Osteoblast (primary cell): ENCODE data around the gene LTBP1. TPM values are rescaled to one million over a fixed set of nuclear protein-coding genes. Genes with fewer than 3 reads are reported as not detected.

Experiments used
- DNase-seq: peaks from one replicate; pipeline ENCODE4 v3.0.0; 2011; ENCODE audit warnings: low spot score, mixed read lengths; ENCODE audit not compliant: insufficient read length; ENCODE audit errors: missing footprints
- H2AFZ ChIP-seq: 2 replicates; pipeline ENCODE4 v1.6.0; 2011; ENCODE audit warnings: mild to moderate bottlenecking, low read length
- H3K27ac ChIP-seq: 2 replicates; pipeline ENCODE4 v1.5.1; 2011; ENCODE audit warnings: mild to moderate bottlenecking, low read depth, low read length, moderate library complexity
- H3K27me3 ChIP-seq: 2 replicates; pipeline ENCODE4 v1.6.0; 2012; ENCODE audit warnings: mild to moderate bottlenecking, control low read depth, inconsistent platforms, low read length, moderate library complexity; ENCODE audit not compliant: insufficient read depth
- H3K36me3 ChIP-seq: 2 replicates; pipeline ENCODE4 v1.5.1; 2011; ENCODE audit warnings: mild to moderate bottlenecking, low read length, control low read depth, moderate library complexity; ENCODE audit not compliant: insufficient read depth
- H3K4me1 ChIP-seq: 2 replicates; pipeline ENCODE4 v1.5.1; 2011; ENCODE audit warnings: mild to moderate bottlenecking, low read length, control low read depth, moderate library complexity; ENCODE audit not compliant: insufficient read depth
- H3K4me2 ChIP-seq: 2 replicates; pipeline ENCODE4 v1.6.0; 2011; ENCODE audit warnings: mild to moderate bottlenecking, low read length; ENCODE audit not compliant: insufficient read depth
- H3K4me3 ChIP-seq: fragments of 200-600 bp; sonication (generic); 3 replicates; pipeline ENCODE4 v1.5.1; 2012; ENCODE audit warnings: mild to moderate bottlenecking, low read length, inconsistent platforms; ENCODE audit not compliant: insufficient read depth
- H3K79me2 ChIP-seq: 2 replicates; pipeline ENCODE4 v1.6.0; 2012; ENCODE audit warnings: mild to moderate bottlenecking, low read length, control low read depth, inconsistent platforms; ENCODE audit not compliant: insufficient read depth
- H3K9me3 ChIP-seq: 2 replicates; pipeline ENCODE4 v1.5.1; 2011; ENCODE audit warnings: low read depth, low read length, control low read depth
- H4K20me1 ChIP-seq: 2 replicates; pipeline ENCODE4 v1.6.0; 2012; ENCODE audit warnings: mild to moderate bottlenecking, low read length, control low read depth; ENCODE audit not compliant: insufficient read depth
- total RNA-seq: library from RNA; depleted of rRNA; stranded (reverse); fragments of >200 nt; gene quantifications from 2 replicates; pipeline ENCODE4 v1.2.3, GENCODE V29; 2012
- TF ChIP-seq, protein P1 (sequence below): IDR thresholded peaks from 2 replicates; pipeline ENCODE4 v1.5.1; 2011; ENCODE audit warnings: mild to moderate bottlenecking, low read depth, low read length, moderate library complexity; ENCODE audit errors: extremely low read depth

LTBP1 gene
- total RNA-seq, 1 donor = 224 TPM

DNA sequence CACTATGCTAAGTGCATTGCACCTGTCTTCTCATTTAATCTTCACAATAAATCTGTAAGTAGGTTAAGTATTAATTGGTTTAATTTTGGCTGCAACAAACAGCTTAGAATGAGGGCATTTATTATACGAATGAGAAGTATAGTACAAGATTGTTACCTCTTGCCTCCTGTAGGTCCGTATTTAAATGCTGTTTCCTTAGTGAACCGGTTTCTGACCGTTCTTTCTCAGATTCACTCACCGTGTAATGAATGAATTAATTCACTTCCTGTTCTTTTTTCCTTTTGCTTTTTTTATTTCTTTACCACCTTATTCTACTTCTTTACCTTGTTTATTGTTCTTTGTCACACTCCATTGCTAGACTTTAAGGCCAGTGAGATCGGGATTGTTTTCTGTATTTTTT, 375.9 kb downstream of the LTBP1 start:
- H4K20me1 ChIP-seq = no peaks in the 10 kb centered on the region
- no peak overlapping the region for H2AFZ ChIP-seq
- TF ChIP-seq, protein P1, sequence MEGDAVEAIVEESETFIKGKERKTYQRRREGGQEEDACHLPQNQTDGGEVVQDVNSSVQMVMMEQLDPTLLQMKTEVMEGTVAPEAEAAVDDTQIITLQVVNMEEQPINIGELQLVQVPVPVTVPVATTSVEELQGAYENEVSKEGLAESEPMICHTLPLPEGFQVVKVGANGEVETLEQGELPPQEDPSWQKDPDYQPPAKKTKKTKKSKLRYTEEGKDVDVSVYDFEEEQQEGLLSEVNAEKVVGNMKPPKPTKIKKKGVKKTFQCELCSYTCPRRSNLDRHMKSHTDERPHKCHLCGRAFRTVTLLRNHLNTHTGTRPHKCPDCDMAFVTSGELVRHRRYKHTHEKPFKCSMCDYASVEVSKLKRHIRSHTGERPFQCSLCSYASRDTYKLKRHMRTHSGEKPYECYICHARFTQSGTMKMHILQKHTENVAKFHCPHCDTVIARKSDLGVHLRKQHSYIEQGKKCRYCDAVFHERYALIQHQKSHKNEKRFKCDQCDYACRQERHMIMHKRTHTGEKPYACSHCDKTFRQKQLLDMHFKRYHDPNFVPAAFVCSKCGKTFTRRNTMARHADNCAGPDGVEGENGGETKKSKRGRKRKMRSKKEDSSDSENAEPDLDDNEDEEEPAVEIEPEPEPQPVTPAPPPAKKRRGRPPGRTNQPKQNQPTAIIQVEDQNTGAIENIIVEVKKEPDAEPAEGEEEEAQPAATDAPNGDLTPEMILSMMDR = no peak
- peak overlapping the region; percentile 77 for H3K4me2 ChIP-seq
- H3K79me2 ChIP-seq = no peaks in the 10 kb centered on the region
- H3K4me3 ChIP-seq = no peak overlapping the region
- no peaks in the 10 kb centered on the region for H3K9me3 ChIP-seq
- no peaks in the 10 kb centered on the region for H3K27me3 ChIP-seq
- DNase-seq = peak; percentile 3
- H3K36me3 ChIP-seq = peaks cover 20% of the 10 kb centered on the region
- peak overlapping the region; percentile 88 for H3K27ac ChIP-seq
- H3K4me1 ChIP-seq = peaks cover 23% of the 10 kb centered on the region

DNA sequence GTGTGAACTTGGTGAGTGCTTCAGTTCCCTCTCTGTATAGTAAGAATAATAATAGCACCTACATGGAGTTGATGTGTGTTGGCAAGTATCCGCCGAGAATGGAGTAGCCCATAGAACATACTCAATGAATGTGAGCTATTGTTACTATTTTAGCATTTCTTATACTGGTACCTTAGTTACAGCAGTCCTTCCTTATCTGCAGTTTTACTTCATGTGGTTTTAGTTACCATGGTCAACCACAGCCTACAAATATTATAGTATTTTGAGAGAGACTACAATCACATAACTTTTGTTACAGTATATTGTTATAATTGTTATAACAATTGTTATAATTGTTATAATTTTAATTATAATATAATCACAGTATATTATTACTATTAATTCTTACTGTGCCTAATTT, 377.2 kb downstream of the LTBP1 start:
- no peaks in the 10 kb centered on the region for H3K79me2 ChIP-seq
- H3K4me1 ChIP-seq = peaks cover 23% of the 10 kb centered on the region
- H3K36me3 ChIP-seq = peaks cover 23% of the 10 kb centered on the region
- no peak overlapping the region for H2AFZ ChIP-seq
- TF ChIP-seq, protein P1 = no peak
- H3K9me3 ChIP-seq = no peaks in the 10 kb centered on the region
- H4K20me1 ChIP-seq = no peaks in the 10 kb centered on the region
- no peak overlapping the region for H3K27ac ChIP-seq
- H3K27me3 ChIP-seq = no peaks in the 10 kb centered on the region
- H3K4me2 ChIP-seq = no peak overlapping the region
- H3K4me3 ChIP-seq = no peak overlapping the region
- no peak for DNase-seq

DNA sequence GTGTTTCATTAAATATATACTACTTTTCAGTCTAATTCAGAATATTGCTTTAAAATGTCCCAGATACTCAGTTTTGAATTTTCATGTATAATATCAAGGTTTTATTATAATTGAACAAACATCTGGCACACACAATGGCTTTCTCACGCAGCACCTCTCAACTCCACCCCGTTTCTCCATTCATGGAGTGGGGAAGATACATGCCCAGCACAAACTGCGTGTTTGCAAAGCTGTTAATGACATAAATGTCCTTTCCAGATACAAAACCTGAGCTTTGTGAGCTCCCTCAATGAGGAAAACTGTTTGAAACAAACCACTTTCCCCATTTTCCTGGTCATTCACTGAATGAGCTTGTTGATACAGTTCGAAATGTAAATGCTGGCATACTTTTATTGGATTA, 379.3 kb downstream of the LTBP1 start:
- DNase-seq = no peak
- peaks cover 11% of the 10 kb centered on the region for H3K36me3 ChIP-seq

DNA sequence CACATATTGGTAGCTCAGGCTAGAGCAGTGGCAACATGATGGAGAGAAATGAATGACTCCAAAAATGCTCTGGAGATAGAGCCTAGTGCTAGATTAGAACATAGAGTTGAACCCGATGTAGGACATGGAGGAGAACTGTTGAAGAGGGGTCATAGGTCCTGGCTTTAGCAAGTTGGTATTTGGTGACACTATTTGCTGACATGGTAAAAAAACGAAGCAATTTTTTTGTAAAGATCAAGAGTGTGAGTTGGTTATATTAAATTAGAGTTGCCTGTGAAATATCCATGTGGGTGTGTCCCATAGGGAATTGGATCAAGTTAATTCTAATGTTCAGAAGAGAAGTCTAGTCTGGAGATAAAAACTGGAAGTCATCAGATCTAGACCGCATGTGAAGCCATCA, 386.7 kb downstream of the LTBP1 start:
- H2AFZ ChIP-seq = no peak overlapping the region
- no peaks in the 10 kb centered on the region for H3K79me2 ChIP-seq
- H3K4me1 ChIP-seq = no peaks in the 10 kb centered on the region
- H4K20me1 ChIP-seq = no peaks in the 10 kb centered on the region
- H3K4me3 ChIP-seq = no peak overlapping the region
- TF ChIP-seq, protein P1 = no peak
- H3K4me2 ChIP-seq = no peak overlapping the region
- DNase-seq = no peak
- H3K27me3 ChIP-seq = no peaks in the 10 kb centered on the region
- H3K27ac ChIP-seq = no peak overlapping the region
- no peaks in the 10 kb centered on the region for H3K9me3 ChIP-seq
- peaks cover 10% of the 10 kb centered on the region for H3K36me3 ChIP-seq

More for the DNA sequence above, 379.3 kb downstream of the LTBP1 start:
- no peak overlapping the region for H3K4me3 ChIP-seq
- H3K27ac ChIP-seq = no peak overlapping the region
- no peak overlapping the region for H2AFZ ChIP-seq
- H3K79me2 ChIP-seq = no peaks in the 10 kb centered on the region
- H3K9me3 ChIP-seq = no peaks in the 10 kb centered on the region
- no peak overlapping the region for H3K4me2 ChIP-seq
- TF ChIP-seq, protein P1 = no peak
- H3K27me3 ChIP-seq = no peaks in the 10 kb centered on the region
- no peaks in the 10 kb centered on the region for H4K20me1 ChIP-seq
- peaks cover 16% of the 10 kb centered on the region for H3K4me1 ChIP-seq
